Metanephros (tissue), 1 donor: ENCODE results near the gene COX20. TPM values are rescaled to one million over a fixed set of nuclear protein-coding genes. Genes with fewer than 3 reads are reported as not detected.

Source experiments
- total RNA-seq: library from RNA; depleted of rRNA; stranded (reverse); fragments of >200 nt; gene quantifications from one replicate; pipeline ENCODE4 v1.2.3, GENCODE V29; 2014

Gene COX20
- total RNA-seq, result 27.4 TPM

GRCh38 chr1:244835276-244836134 is at the start of gene COX20:
Gene COX20, plus strand, starts transcription at chr1:244835658. Its CDS starts 57 bp downstream, at chr1:244835715.

GRCh38 chr1:244864253-244865027 is 29.0 kb downstream of the COX20 start, which contains the start of gene HNRNPU:
Gene HNRNPU, minus strand, starts transcription at chr1:244864543. Its CDS starts 236 bp downstream, at chr1:244864307.

Other genes with a start within 250 kb of the COX20 start
- 48.8 TPM for gene DESI2, start 182.5 kb upstream of the COX20 start, total RNA-seq
- gene HNRNPU, start 28.9 kb downstream of the COX20 start, total RNA-seq, result 340 TPM